Activated CD4-positive, CD25-positive, alpha-beta regulatory T cell (primary cell): ENCODE data around the gene MKS1.

Source experiments
- DNase-seq, 4 experiments: peaks; one replicate each; lab custom pipeline; 2025; lab: John Stamatoyannopoulos, UW

The MKS1 gene

GRCh38 chr17:58219007-58219788 lies at the start of gene MKS1:
TSS of gene MKS1 (minus strand) at chr17:58219255. CDS start at chr17:58219230, 25 bp downstream.
- DNase-seq: peak; percentile 88 to 93 (median 92)

GRCh38 chr17:58268326-58268725 lies 49.3 kb upstream of the MKS1 start:
- DNase-seq: no peak

GRCh38 chr17:58267347-58268324 lies 48.6 kb upstream of the MKS1 start:
- no peak for DNase-seq

DNA sequence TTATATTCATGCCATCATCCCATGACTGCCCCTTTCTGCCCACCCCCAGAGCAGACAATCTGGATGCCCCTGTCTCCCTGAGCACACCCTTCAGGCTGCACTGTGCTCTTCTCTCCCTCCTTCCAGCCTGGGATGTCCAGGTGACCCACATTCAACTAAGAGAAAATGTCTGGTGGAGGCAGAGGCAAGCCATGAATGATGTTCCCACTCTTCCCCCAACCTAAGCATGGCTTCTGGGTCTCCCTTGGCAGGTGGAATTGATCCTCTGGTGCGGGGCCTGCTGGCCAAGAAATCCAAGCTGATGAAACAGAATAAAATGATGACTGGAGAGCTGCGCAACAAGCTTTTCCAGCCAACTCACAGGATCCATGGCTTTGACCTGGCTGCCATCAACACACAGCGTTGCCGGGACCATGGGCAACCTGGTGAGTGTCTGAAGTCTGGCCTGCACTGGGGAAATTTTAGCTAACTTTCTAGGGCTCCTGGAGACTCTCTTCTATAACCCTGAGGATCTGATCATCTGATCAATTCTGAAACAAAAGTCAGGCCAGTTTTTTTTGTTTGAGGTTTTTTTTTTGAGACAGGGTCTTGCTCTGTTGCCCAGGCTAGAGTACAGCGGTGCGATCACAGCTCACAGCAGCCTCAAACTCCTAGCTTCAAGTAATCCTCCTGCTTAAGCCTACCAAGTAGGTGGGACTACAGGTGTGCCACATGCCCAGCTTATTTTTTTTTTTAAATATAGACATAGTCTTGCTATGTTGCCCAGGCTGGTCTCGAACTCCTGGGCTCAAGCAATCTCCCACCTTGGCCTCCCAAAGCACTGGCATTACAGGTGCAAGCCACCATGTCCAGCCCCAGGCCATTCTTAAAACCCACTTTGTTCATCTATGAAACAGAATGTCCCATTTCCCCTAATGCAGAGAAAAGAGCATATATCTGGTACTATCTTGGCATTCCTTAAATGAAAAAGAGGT lies 47.1 kb upstream of the MKS1 start:
- no peak for DNase-seq

- DNase-seq: no peak
These were observed 46.2 kb upstream of the MKS1 start for GRCh38 chr17:58265271-58265670.

DNA sequence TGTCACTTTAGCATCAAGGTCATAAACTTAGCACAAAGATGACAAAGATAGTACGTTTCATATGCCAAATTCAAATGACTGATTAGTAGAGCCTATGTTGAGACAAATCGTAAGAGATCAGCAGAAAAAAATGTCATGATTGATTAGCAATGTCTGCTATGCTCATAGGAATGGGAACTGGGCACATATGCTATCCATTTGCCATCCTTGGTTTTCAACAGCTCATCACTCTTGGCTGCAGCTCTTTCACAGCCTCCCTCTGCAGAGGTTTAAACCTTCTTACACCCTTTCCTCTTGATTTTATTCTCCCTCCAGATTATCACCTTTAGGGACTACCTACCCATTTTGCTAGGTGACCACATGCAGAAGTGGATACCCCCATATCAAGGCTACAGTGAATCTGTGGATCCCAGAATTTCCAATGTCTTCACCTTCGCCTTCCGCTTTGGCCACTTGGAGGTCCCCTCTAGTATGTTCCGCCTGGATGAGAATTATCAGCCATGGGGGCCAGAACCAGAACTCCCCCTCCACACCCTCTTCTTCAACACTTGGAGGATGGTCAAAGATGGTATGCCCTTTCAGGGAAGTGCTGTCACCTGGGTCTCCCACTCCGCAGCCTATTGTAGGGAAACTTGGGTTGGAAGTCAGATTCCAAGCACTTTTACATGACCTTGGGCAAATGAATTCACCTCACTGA lies 45.5 kb upstream of the MKS1 start:
- no peak for DNase-seq

DNA sequence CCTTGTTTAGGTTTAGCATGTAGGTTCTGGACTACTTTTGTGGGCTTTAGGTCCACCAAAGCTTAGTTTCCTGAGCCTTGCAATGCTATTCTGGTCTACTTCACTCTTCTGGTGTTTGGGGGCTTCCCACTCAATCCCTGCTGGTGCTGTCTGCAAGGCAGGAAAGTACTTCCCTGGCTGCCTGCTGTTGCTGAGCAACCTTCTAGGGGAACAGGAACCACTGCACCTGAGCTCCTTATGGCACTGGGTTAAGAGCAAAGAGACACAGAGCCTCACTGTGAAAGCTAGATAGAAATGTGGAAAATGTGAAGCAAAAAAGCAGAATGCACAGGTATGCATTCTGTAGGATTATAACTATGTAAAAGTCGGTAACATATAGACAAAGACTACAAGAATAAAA lies 44.7 kb upstream of the MKS1 start:
- DNase-seq: no peak

DNA sequence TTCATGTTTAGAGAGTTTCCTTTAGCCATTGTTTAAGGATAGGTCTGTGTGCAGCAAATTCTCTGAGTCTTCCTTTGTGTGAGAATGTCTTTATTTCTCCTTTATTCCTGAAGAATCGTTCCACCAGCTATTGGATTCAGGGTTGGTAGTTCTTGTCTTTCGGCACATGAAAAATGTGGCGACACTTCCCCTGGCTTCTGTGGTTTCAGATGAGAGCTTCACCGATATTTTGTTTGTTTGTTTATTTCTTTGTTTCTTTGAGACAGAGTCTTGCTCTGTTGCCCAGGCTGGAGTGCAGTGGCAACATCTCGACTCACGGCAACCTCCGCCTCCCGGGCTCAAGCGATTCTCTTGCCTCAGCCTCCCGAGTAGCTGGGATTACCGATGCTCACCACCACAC lies 43.1 kb upstream of the MKS1 start:
- DNase-seq: no peak

- DNase-seq: no peak
These were observed 35.7 kb upstream of the MKS1 start for GRCh38 chr17:58254803-58255202.

DNA sequence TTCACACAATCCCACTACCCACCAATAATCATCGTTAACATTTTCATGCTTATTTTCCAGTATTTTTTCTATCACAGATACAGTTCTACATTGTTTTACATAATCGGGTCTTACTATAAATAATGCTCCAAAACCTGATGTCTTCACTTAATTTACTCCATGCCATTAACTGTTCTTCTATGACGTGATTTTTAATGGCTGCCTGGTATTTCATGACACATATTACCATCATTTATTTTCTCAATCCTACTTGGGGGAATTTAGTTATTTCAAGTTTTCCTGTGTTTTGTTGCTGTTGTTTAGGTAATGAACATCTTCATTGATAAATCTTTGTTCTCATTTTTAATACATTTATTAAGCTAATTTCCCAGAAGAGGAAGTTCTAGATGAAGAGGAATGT lies 34.0 kb upstream of the MKS1 start:
- DNase-seq: no peak

- DNase-seq: no peak
These were observed 33.1 kb upstream of the MKS1 start for GRCh38 chr17:58252141-58252540.

DNA sequence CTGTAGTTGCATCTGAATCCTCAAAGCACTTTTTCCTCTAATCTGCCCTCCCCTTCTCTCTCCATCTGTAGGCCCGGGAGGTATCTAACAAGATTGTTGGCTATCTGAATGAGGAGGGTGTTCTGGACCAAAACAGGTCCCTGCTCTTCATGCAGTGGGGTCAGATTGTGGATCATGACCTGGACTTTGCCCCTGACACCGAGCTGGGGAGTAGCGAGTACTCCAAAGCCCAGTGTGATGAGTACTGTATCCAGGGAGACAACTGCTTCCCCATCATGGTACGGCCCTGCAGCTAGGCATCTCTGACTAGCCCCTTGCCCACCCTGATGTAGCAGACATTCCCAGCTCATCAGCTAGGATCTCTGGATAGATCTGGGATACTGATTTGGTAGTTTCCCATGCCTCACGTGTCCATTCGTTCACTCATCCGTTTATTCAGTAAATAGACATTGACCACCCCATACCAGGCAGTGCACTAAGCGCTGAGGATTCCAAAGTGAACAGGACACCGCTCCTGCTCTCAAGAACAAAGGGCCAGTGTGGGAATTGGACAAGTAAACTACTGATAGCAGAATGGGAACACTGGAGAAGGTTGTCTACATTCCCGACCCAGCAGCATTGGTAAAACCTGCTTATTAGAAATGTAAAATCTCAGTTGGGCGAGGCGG lies 31.4 kb upstream of the MKS1 start:
- no peak for DNase-seq

DNA sequence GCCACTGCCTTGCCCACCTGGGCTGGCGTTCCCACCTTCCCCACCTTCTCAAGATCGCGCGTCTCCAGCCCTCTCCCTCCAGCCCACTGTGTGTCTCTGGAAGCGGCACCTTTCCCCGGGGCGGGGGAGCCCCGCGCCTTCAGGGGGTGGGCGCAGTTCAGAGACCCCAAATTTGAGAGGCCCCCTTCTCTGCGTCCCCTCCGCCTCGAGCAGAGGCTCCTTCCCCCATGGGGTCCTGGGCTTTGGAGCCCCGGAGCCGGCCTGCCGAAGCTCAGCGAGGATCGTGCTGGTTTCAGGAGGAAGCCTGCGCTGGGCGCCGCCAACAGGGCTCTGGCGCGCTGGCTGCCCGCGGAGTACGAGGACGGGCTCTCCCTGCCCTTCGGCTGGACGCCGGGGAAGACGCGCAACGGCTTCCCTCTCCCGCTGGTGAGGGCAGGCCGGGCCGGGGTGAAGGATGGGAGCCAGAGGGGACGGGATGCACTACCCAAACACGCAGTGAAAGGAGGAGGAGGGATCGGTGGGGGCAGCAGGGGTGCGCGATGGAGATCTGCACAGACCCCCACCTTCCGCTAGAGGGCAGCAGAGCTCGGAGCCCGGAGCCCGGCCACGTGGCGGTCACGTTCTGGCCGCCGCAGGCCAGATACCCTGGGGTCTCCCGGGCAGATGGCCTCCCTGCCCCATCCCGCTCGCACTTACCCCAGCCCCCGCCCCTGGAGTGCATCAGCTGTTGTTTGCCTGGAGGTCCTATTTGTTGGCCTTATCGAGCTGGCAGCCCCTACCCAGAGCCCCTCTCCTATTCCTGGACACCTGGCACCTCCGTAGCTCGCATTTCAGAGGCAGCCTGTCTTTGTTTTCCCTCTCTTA lies 30.4 kb upstream of the MKS1 start:
- peak; percentile 50 to 63 (median 58) for DNase-seq

- no peak for DNase-seq
These were observed 29.9 kb upstream of the MKS1 start for GRCh38 chr17:58248955-58249269.

- DNase-seq: no peak
These were observed 28.7 kb upstream of the MKS1 start for GRCh38 chr17:58247511-58248363.

DNA sequence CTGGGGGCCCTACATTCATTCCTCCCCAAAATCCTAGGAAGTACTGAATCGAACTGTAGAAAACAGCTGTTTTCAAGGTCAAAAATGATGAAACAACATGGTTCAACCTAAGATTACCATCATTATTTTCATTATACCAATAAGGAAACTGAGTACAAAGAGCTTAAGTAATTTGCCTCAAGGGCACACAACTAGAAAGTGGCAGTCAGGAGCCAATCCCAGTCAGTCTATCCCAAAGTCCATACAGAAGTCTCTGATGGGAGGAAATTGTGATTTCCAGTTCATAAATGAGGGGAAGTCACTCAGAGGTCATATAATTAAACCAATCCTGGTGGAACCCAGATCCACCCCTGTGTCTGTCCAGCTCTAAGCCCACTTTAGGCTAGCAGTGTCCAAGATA lies 27.7 kb upstream of the MKS1 start:
- no peak for DNase-seq

DNA sequence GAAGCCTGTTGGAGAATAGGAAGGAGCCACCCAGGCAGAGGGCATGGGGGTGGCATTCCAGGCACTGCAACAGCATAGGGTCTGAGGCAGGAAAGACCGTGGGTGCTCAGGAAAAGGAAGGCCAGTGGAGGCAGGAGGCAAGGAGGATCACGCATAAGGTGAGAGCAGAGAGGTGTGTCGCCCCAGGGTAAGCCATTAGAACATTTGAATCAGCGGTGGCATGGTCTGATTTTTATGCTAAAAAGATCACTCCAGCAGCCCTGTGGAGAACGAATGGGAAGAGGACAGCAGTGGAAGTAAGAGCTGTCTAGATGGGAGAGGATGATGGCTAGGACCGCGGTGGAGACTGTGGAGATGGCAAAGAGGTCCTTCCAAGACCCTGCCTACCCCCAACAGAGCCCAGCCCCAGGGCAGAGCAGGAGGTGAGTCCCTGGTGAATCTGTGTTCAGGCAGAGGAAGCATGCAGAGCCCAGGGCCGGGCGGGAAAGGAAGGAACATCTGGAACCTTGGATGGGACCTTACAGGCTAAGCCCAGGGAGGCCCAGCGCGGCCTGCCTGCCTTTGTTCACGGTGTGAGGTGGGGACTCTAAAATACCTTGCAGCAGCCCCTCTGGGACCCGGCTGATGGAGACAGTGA lies 27.2 kb upstream of the MKS1 start:
- DNase-seq: no peak

GRCh38 chr17:58245428-58246103 lies 26.5 kb upstream of the MKS1 start:
- no peak for DNase-seq
